ENCODE data around the gene MEAK7.

MEAK7 gene

DNA sequence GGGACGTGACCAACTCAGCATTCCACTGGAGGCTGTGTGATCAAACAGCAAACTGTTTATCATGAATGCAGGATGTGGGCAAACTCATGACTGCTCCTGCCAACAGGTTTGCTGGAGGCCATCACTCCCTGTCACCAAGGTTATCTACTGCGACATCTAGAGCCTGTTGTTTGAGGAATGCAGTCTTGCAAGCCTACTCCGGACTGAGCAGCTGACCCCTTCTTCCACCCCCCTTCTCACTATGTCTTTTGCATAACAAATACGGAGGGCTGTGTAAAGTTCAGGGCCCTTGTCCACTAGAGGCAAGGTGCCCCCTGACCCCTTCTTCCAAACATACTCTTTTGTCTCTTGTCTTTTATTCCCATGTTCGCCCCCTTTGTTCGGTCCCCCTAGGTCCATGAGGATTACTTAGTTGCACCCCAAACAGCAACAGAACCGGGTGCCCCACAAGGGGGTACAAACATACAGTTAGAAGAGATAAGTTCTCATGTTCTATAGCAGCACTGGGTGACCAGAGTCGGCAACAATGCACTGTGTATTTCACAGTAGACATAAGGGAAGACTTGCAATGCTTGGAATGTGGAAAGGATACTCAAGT is 28.7 kb downstream of the MEAK7 start:
- TF ChIP-seq, protein P1, sequence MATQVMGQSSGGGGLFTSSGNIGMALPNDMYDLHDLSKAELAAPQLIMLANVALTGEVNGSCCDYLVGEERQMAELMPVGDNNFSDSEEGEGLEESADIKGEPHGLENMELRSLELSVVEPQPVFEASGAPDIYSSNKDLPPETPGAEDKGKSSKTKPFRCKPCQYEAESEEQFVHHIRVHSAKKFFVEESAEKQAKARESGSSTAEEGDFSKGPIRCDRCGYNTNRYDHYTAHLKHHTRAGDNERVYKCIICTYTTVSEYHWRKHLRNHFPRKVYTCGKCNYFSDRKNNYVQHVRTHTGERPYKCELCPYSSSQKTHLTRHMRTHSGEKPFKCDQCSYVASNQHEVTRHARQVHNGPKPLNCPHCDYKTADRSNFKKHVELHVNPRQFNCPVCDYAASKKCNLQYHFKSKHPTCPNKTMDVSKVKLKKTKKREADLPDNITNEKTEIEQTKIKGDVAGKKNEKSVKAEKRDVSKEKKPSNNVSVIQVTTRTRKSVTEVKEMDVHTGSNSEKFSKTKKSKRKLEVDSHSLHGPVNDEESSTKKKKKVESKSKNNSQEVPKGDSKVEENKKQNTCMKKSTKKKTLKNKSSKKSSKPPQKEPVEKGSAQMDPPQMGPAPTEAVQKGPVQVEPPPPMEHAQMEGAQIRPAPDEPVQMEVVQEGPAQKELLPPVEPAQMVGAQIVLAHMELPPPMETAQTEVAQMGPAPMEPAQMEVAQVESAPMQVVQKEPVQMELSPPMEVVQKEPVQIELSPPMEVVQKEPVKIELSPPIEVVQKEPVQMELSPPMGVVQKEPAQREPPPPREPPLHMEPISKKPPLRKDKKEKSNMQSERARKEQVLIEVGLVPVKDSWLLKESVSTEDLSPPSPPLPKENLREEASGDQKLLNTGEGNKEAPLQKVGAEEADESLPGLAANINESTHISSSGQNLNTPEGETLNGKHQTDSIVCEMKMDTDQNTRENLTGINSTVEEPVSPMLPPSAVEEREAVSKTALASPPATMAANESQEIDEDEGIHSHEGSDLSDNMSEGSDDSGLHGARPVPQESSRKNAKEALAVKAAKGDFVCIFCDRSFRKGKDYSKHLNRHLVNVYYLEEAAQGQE (IDR thresholded peaks at IDR 0.05; ENCODE audit: insufficient read depth in 1 of 2, low read depth in 2 of 2, low read length in 2 of 2), result no peak
- TF ChIP-seq TAF1 (IDR thresholded peaks at IDR 0.05; ENCODE audit: borderline replicate concordance, insufficient read depth, low read length) (no peak), POLR2AphosphoS5 (IDR thresholded peaks at IDR 0.05; ENCODE audit: low read depth, low read length) (no peak), FOXP2 (optimal IDR thresholded peaks at IDR 0.05; ENCODE audit: borderline replicate concordance, extremely low read depth, extremely low read length, insufficient read depth) (no peak), SIN3A (IDR thresholded peaks at IDR 0.05; ENCODE audit: borderline replicate concordance, insufficient read depth, low read length) (no peak)

DNA sequence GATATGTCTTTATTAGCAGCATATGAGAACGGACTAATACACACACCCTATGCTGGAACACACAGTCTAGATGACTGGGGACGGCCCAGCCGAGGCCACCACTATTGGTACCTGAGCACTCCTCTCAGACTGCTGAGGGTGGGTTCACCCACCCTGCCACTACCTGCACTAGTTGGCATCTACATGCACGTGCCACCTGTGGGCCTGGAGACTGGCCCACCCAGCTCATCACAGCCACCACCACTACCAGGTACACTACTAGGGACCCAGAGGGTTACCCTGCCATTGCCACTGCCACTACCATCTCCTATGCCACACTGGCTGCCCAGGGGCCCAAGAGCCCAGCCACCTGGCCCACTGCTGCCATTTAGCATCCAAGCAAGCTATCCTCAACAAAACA is 32.5 kb downstream of the MEAK7 start:
- TF ChIP-seq POLR2AphosphoS5 (IDR thresholded peaks at IDR 0.05; ENCODE audit: low read depth, low read length), result no peak
- TF ChIP-seq, protein P1 (IDR thresholded peaks at IDR 0.05; ENCODE audit: insufficient read depth in 1 of 2, low read depth in 2 of 2, low read length in 2 of 2), result no peak
- TF ChIP-seq SIN3A (IDR thresholded peaks at IDR 0.05; ENCODE audit: borderline replicate concordance, insufficient read depth, low read length), result no peak
- TF ChIP-seq TAF1 (IDR thresholded peaks at IDR 0.05; ENCODE audit: borderline replicate concordance, insufficient read depth, low read length), result no peak
- TF ChIP-seq FOXP2 (optimal IDR thresholded peaks at IDR 0.05; ENCODE audit: borderline replicate concordance, extremely low read depth, extremely low read length, insufficient read depth), result no peak

DNA sequence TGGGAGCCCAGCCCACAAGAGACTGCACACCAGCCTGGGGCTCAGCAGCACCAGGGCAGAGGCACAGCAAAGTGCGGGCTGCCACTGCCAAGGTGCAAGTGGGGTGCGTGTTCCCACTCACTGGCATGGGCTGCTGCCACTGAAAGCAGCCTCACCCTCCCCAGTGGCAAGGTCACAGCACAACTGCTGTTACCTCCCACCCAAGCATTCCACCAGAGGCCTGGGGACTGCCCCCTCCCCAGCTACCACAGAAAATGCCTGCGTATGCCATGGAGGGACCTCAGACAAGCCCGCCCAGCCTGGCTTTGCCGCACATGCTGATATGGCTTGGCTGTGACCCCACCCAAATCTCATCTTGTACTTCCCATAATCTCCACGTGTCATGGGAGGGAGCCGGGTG is 33.1 kb downstream of the MEAK7 start:
- TF ChIP-seq POLR2AphosphoS5 (IDR thresholded peaks at IDR 0.05; ENCODE audit: low read depth, low read length) (no peak), TAF1 (IDR thresholded peaks at IDR 0.05; ENCODE audit: borderline replicate concordance, insufficient read depth, low read length) (no peak), SIN3A (IDR thresholded peaks at IDR 0.05; ENCODE audit: borderline replicate concordance, insufficient read depth, low read length) (no peak), FOXP2 (optimal IDR thresholded peaks at IDR 0.05; ENCODE audit: borderline replicate concordance, extremely low read depth, extremely low read length, insufficient read depth) (no peak)
- TF ChIP-seq, protein P1 (IDR thresholded peaks at IDR 0.05; ENCODE audit: insufficient read depth in 1 of 2, low read depth in 2 of 2, low read length in 2 of 2), result no peak

DNA sequence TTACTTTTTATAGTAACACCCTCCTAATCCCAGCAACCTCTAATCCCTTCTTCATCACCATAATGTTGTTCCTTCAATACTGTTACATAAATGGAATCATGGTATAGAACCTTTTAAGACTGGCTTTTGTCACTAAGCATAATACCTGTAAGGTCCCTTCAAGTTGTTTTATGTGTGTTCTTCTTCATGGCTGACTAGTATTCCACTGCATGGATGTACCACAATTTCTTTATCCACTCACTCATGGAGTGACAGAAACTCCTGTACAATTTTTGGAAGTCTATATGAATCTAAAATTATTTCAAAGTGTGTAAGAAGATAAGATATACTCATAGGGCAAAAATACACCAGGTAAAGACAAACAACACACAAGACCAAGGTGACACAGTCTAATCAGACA is 36.8 kb downstream of the MEAK7 start:
- TF ChIP-seq SIN3A (IDR thresholded peaks at IDR 0.05; ENCODE audit: borderline replicate concordance, insufficient read depth, low read length) (no peak), POLR2AphosphoS5 (IDR thresholded peaks at IDR 0.05; ENCODE audit: low read depth, low read length) (no peak), TAF1 (IDR thresholded peaks at IDR 0.05; ENCODE audit: borderline replicate concordance, insufficient read depth, low read length) (no peak), FOXP2 (optimal IDR thresholded peaks at IDR 0.05; ENCODE audit: borderline replicate concordance, extremely low read depth, extremely low read length, insufficient read depth) (no peak)
- TF ChIP-seq, protein P1 (IDR thresholded peaks at IDR 0.05; ENCODE audit: insufficient read depth in 1 of 2, low read depth in 2 of 2, low read length in 2 of 2), result no peak

Data from PFSK-1 (cell line).